SH-SY5Y (cell line): ENCODE measurements around the gene BIRC6.

Source experiments
- GATA2 ChIP-seq: IDR thresholded peaks from 2 replicates; pipeline ENCODE4 v1.6.1; 2011; ENCODE audit warnings: mild to moderate bottlenecking, low read depth, low read length
- GATA3 ChIP-seq: IDR thresholded peaks from 2 replicates; pipeline ENCODE4 v1.6.1; 2011; ENCODE audit warnings: low read depth, mild to moderate bottlenecking, low read length, moderate library complexity

DNA sequence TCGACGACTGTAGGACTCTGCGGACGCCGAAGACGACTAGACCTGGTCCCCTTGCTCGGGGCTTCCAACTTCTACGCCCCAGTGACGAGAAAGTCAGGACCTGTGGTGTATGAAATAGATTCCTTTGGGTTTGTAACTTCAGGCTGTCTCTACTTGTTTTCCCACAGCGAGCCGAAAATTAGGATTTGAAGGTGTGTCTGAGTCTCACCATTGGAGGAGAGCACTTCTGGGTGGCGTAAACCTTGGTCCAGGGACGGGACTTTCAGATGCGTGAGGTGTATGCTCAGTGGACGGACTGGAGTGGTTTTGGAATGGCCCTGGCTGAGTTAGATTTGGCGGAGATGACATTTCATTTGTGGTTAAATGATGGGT lies 1.3 kb downstream of the BIRC6 start:
- TF ChIP-seq GATA3 (no peak), GATA2 (no peak)
